DND-41 (cell line): ENCODE data around the gene PLAC8L1.

Experiments
- ATAC-seq: fragments of 200-7000 bp; cut with Tn5 transposase; 3 replicates; pipeline ENCODE4 v1.9.1; 2021; ENCODE audit warnings: low read depth; ENCODE audit not compliant: insufficient read depth
- DNase-seq: peaks from one replicate; pipeline ENCODE4 v3.0.0-alpha.2; 2020
- H2AFZ ChIP-seq: 2 replicates; pipeline ENCODE4 v1.6.0; 2012; ENCODE audit warnings: low read depth, low read length
- H3K27ac ChIP-seq: 2 replicates; pipeline ENCODE4 v1.5.1; 2012; ENCODE audit warnings: low read length, inconsistent platforms
- H3K27me3 ChIP-seq: fragments of 200-600 bp; sonication (generic); 2 replicates; pipeline ENCODE4 v1.6.0; 2012; ENCODE audit warnings: low read length, mild to moderate bottlenecking, inconsistent platforms; ENCODE audit not compliant: insufficient read depth, poor library complexity
- H3K36me3 ChIP-seq: 2 replicates; pipeline ENCODE4 v1.5.1; 2012; ENCODE audit warnings: low read length, inconsistent platforms; ENCODE audit not compliant: insufficient read depth
- H3K4me1 ChIP-seq: 2 replicates; pipeline ENCODE4 v1.5.1; 2012; ENCODE audit warnings: mild to moderate bottlenecking, low read length; ENCODE audit not compliant: insufficient read depth
- H3K4me2 ChIP-seq: 2 replicates; pipeline ENCODE4 v1.6.0; 2012; ENCODE audit warnings: mild to moderate bottlenecking, moderate library complexity, low read length, inconsistent platforms; ENCODE audit not compliant: insufficient read depth
- H3K4me3 ChIP-seq, 2 experiments: fragments of 200-600 bp in 1 of 2; shearing (Covaris generic) in 1 of 2; 2 replicates each; pipeline ENCODE4 v1.5.1; 2012 to 2016; ENCODE audit warnings: inconsistent platforms in 2 of 2, low read length in 2 of 2, mild to moderate bottlenecking in 2 of 2, low read depth in 1 of 2, moderate library complexity in 1 of 2
- H3K79me2 ChIP-seq: 2 replicates; pipeline ENCODE4 v1.6.0; 2012; ENCODE audit warnings: low read length, inconsistent platforms; ENCODE audit not compliant: insufficient read depth
- H3K9ac ChIP-seq: 2 replicates; pipeline ENCODE4 v1.6.0; 2012; ENCODE audit warnings: low read depth, mild to moderate bottlenecking, inconsistent platforms, low read length, moderate library complexity
- H3K9me3 ChIP-seq: 2 replicates; pipeline ENCODE4 v1.5.1; 2012; ENCODE audit warnings: low read length, moderate library complexity, mild to moderate bottlenecking, inconsistent platforms; ENCODE audit not compliant: insufficient read depth, severe bottlenecking
- H4K20me1 ChIP-seq: 2 replicates; pipeline ENCODE4 v1.6.0; 2012; ENCODE audit warnings: low read length; ENCODE audit not compliant: insufficient read depth
- CTCF ChIP-seq: IDR thresholded peaks from 2 replicates; pipeline ENCODE4 v1.5.1; 2012; ENCODE audit warnings: borderline replicate concordance, low read length, moderate library complexity, mild to moderate bottlenecking; ENCODE audit not compliant: poor library complexity, severe bottlenecking; ENCODE audit errors: extremely low read depth
- EZH2 ChIP-seq: IDR thresholded peaks from 3 replicates; pipeline ENCODE4 v1.6.1; 2012; ENCODE audit warnings: borderline replicate concordance, low read depth, mild to moderate bottlenecking, moderate library complexity, low read length, inconsistent platforms; ENCODE audit not compliant: severe bottlenecking

PLAC8L1 gene

GRCh38 chr5:146081556-146081955 lies 23.8 kb downstream of the PLAC8L1 start:
- Histone ChIP-seq H4K20me1 (no peaks in the 10 kb centered on the region), H3K27me3 (peaks cover 19% of the 10 kb centered on the region), H3K27ac (no peak overlapping the region), H2AFZ (no peak overlapping the region), H3K4me3 (no peak overlapping the region), H3K4me2 (no peak overlapping the region), H3K79me2 (no peaks in the 10 kb centered on the region), H3K36me3 (no peaks in the 10 kb centered on the region), H3K9ac (no peak overlapping the region), H3K9me3 (no peaks in the 10 kb centered on the region), H3K4me1 (no peaks in the 10 kb centered on the region)
- no peak for ATAC-seq
- no peak for TF ChIP-seq EZH2
- no peak for TF ChIP-seq CTCF
- no peak for DNase-seq

- Histone ChIP-seq H4K20me1 (no peaks in the 10 kb centered on the region), H3K27ac (no peak overlapping the region), H3K4me3 (no peak overlapping the region), H3K4me2 (no peak overlapping the region), H3K9me3 (no peaks in the 10 kb centered on the region), H3K27me3 (peaks cover 24% of the 10 kb centered on the region), H3K79me2 (no peaks in the 10 kb centered on the region), H3K36me3 (no peaks in the 10 kb centered on the region), H3K4me1 (no peaks in the 10 kb centered on the region), H3K9ac (no peak overlapping the region), H2AFZ (no peak overlapping the region)
- ATAC-seq, result peak; percentile 85
- DNase-seq, result peak; percentile 16
- no peak for TF ChIP-seq CTCF
- no peak for TF ChIP-seq EZH2
These were observed 25.5 kb downstream of the PLAC8L1 start for GRCh38 chr5:146079695-146080373.

- no peak overlapping the region for H3K4me3 ChIP-seq
- no peaks in the 10 kb centered on the region for H3K79me2 ChIP-seq
- H2AFZ ChIP-seq, result no peak overlapping the region
- no peak overlapping the region for H3K27ac ChIP-seq
- peaks cover 24% of the 10 kb centered on the region for H3K27me3 ChIP-seq
- H3K9ac ChIP-seq, result no peak overlapping the region
- H3K4me1 ChIP-seq, result no peaks in the 10 kb centered on the region
- no peak overlapping the region for H3K4me2 ChIP-seq
- no peaks in the 10 kb centered on the region for H3K9me3 ChIP-seq
- H4K20me1 ChIP-seq, result no peaks in the 10 kb centered on the region
- TF ChIP-seq CTCF (no peak), EZH2 (no peak)
- no peak for ATAC-seq
- H3K36me3 ChIP-seq, result no peaks in the 10 kb centered on the region
- no peak for DNase-seq
These were observed 26.8 kb downstream of the PLAC8L1 start for GRCh38 chr5:146078566-146078965.

- no peak overlapping the region for H3K27ac ChIP-seq
These were observed 28.9 kb downstream of the PLAC8L1 start for GRCh38 chr5:146076455-146076854.

More at GRCh38 chr5:146076455-146076854, 28.9 kb downstream of the PLAC8L1 start:
- no peaks in the 10 kb centered on the region for H3K79me2 ChIP-seq
- no peaks in the 10 kb centered on the region for H4K20me1 ChIP-seq
- H3K4me1 ChIP-seq, result no peaks in the 10 kb centered on the region
- no peak for TF ChIP-seq CTCF
- TF ChIP-seq EZH2, result no peak
- H3K36me3 ChIP-seq, result no peaks in the 10 kb centered on the region
- H2AFZ ChIP-seq, result no peak overlapping the region
- H3K4me3 ChIP-seq, result no peak overlapping the region
- no peak overlapping the region for H3K4me2 ChIP-seq
- DNase-seq (no peak), ATAC-seq (no peak)
- no peak overlapping the region for H3K9ac ChIP-seq
- no peaks in the 10 kb centered on the region for H3K9me3 ChIP-seq
- peaks cover 27% of the 10 kb centered on the region for H3K27me3 ChIP-seq
